Fibroblast of skin of right quadriceps (primary cell): Measurements from ENCODE around the gene AGTRAP.

Experiments
- DNase-seq: peaks from one replicate; pipeline ENCODE4 v3.0.0-alpha.2; 2013

The AGTRAP gene

DNA sequence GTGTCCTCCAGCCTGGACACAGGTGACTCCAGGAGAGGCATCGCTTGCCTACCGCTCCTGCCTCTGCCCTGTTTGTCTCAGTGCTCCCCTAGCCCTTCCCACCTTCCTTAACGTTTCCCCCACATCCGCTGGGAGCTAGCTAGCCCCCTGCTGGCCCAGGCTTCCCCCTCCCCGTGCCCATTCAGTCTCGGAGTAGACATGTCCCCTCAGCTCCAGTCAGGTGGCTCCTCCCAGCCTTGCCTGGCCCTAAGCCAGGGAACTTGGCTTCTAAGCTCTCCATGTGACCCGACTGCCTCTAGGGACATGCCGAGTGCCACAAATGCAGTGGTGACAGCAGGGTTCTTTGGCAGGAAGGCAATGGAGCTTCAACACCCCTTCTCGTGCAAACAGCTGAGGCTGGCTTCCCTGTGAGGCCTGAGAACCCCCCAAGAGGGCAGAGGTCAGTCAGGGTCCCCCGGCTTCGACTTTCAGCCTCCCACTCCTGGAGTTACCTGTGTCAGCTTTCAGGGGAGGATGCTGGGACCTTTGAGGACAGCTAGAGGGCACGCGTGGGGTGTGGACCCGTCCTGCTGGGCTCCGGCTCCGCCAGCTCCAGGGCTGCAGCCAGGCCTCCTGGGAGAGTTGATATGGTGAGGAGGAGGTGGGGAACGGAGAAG is 28.2 kb upstream of the AGTRAP start:
- DNase-seq: no peak

DNA sequence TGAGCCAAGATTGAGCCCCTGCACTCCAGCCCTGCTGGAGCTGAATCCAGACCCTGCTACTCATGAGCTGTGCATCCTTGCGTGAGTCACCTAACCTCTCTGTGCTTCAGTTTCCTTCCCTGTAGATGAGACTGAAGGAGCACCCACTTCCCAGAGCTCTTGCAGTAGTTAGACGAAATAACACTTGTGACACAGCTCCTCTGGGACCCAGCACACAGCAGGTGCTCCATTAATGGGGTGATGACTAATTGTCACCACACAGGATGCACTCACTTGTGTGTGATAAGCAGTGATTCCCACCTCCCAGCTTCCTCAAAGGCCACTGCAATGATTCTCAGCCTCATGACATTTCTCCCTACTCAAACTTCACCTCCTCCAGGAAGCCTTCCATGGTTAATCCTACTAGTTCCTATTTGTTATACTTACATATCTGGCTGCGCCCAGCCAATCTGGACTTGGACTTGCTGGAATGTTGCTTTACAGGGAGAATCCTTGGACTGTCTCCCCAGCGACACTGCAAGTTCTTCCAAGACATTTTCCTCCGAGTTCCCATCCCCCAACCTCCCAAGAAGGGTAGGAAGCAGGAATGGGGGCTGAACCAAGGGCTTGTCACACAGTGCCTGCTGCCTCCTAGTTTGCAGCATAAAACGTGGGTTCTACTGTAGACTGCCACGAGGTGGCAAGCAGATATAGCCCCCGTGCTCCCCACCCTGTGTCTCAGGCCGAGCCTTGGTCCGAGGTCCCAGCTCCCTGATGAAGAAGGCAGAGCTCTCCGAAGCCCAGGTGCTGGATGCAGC is 27.2 kb upstream of the AGTRAP start:
- DNase-seq: no peak

DNA sequence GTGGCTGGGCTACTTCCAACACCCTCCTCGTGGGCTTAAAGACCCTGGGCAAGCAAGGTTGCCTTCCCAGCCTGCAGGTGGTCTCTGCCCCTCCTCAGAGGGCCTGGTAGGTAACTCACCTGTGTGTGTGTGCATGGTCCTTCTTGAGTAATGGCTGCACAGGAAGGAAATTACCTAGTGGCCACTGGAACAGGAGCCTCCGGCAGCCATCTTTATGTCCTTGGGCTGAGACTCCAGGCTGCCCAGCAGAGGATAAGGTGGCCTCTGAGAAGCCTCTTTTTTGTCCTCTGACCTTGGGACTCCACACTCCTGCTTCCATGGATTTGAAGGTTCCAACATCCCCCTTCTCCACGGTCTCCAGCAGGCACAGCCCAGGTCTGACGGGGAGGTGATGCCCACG is 24.4 kb upstream of the AGTRAP start:
- no peak for DNase-seq

DNA sequence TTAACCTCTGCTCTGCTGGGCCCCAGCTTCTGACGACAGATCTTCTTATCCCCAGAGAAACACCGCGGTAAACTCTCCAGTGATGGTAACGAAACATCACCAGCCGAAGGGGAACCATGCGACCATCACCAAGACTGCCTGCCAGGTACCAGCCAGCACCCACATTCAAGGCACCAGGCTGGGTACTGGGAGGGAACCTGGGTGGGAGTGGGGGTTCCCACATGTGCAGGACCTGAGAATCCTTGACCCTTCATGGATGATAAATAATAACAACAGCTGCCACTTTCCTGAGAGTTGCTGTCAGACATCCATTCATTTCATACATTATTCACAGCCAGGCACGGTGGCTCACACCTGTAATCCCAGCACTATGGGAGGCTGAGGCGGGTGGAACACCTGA is 23.7 kb upstream of the AGTRAP start:
- DNase-seq: no peak

DNA sequence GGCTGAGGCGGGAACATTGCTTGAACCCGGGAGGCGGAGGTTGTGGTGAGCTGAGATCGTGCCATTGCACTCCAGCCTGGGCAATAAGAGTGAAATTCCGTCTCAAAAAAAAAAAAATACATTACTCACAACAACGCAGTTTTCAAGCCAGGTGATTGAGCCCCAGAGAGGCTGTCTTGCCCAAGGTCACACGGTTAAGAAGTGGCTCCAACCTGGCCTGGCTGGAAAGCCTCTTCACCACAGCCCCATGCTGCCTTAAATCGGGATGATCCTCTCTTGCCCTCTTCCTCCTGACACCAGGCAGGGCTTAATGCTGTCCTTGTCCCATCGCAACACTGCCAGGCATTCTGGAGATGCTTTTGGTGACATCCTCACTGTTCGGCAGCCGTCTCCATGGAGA is 22.8 kb upstream of the AGTRAP start:
- DNase-seq: no peak

DNA sequence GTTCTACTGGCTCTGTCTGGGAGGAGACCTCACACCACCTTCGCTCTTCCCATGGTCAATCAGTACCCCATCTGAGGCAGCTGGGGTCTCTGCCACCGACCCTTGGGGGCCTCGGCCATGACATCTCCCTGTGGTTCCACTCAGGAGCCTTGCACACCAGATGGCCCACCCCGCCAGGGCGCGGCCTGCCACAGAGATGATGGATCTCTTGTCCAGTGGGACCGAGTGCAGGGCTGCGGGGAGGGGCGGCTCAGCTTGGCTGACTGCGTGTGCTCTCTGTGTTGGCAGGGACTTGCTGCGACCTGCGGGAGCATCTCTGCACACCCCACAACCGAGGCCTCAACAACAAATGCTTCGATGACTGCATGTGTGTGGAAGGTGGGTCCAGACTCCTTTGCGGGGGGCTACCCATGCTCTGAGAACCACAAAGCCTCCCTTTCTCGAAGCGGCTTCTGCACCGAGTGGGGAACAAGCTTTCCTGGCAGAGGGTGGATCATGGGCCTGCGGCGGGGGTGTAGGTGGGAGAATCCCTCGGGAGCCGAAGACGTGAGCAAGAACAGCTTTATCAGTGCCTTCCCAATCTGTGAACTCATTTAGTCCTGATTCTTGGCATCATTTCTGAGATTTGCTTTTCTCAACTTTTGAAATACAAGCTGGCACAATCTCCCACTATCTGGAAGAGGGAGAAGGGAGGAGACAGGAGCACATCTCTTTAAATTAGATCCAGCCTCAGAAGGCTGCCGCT is 20.9 kb upstream of the AGTRAP start:
- DNase-seq: no peak

DNA sequence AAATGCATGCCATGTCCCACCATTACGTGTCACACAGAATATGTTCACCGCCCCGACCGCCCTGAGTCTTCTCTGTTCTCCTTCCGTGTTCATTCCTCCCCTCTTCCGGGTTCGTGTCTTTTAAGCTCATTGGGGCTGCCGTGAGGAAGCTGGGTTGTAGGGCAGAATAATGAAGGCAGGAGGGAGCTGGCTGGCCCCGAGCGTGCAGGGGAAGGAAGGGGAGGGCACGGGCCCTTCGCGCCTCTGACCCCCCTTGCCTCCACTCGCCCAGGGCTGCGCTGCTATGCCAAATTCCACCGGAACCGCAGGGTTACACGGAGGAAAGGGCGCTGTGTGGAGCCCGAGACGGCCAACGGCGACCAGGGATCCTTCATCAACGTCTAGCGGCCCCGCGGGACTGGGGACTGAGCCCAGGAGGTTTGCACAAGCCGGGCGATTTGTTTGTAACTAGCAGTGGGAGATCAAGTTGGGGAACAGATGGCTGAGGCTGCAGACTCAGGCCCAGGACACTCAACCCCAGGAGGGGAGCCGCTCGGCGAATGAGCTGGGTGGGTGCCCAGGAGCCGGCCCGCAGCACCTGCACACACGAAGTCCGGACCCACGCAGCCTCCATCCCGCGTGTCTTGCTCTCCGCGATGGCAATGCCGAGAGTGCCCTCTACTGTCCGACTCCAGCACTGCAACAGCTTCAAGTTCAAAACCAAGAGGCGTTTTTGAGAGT is 16.5 kb upstream of the AGTRAP start:
- DNase-seq: peak; percentile 43

DNA sequence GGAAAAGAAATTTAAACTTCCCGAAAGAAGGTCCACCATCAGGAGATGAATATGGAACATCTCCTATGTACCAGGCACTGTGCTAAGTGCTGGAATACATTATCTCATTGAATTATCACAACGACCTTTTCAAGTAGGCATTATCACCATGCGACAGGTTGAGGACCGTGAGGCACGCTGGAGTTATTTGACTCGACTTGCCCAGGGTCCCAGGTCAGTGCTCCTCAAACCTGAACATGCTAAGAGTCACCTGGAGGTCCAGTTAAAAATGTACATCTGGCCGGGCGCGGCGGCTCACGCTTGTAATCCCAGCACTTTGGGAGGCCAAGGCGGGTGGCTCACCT is 15.9 kb upstream of the AGTRAP start:
- no peak for DNase-seq

DNA sequence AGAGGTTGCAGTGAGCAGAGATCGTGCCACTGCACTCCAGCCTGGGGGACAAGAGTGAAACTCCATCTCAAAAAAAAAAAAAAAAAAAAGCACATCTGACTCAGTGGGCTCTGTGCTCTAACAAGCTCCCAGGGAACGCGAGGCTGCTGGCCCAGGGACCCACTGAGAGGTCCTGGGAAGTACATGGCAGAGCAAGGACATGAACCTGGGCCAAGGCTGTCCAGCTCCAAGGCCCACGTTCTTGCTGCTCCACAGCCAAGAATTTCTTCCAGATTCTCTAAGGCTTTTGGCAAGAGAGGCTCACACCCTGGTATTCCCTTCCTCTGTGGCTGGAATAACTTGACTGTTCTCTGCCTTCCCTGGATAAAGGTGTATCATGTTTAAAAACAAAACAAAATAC is 15.4 kb upstream of the AGTRAP start:
- DNase-seq: no peak

DNA sequence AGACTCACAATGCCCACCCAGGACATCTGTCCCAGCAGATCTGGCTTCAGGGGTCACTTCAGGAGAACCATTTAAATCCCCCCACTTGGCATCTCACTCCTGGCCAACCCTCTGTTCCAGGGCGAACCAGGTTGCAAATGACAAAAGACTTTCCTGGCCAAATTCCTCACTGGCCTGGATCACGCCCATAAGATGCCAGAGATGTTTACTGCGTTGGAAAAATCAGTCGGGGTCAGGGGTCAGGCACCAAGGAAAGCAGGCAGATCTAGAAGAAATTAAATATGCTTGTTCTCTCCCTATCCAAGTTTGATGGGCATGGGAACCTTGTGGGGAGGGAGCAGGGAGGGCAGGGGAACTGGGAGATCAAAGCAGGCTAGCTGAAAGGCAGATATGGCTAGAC is 14.6 kb upstream of the AGTRAP start:
- no peak for DNase-seq

DNA sequence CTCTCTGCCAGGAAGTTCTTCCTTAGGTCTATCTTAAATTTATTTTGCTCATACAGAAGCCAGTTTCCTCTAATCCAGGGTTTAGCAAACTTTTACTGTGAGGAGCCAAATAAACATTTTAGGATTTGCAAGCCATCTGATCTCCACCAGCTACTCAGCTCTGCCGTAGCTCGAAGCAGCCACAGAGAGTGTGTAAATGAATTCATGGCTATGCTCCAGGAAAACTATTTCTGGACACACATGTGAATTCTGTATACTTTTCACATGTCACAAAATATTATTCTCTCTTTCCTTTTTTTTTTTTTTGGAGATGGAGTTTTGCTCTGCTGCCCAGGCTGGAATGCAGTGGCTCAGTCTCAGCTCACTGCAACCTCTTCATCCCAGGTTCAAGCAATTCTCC is 13.4 kb upstream of the AGTRAP start:
- no peak for DNase-seq

DNA sequence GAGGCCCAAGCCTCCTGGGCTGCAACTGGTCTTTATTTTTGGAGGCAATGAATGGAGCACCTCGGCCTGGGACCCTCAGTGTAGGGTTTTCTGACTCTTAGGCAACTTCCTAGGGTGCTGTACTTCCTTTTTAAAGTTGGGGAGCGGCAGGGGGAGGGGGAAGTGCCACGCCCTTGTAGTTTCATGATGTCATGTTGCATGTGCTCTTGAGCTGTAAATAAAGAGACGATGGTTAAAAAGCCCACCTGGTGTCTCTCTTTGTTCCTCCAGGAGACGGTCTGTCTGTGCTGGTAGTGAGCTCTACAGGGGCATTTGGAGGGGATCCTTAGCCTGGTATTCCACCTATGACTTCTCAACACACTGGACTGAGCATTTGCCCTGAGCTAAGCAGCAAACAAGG is 10.3 kb upstream of the AGTRAP start:
- DNase-seq: no peak

DNA sequence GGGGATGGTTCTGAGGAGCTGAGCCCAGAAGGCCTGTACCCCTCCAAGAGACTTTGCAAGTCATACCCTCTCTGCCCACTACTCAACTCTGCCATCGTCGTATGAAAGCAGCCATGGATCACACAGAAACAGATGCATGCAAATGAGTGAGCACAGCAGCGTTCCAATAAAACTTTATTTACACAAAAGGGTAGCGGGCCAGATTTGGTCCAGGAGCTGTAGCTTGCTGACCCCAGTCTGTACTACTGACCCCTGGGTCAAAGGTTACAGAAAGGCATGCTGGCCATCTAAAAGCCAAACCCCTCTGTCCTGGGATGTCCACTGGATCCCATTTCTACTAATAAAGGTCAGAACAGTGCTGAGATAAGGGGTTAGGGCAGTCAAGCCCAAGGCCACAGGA is 8.8 kb upstream of the AGTRAP start:
- DNase-seq: no peak

DNA sequence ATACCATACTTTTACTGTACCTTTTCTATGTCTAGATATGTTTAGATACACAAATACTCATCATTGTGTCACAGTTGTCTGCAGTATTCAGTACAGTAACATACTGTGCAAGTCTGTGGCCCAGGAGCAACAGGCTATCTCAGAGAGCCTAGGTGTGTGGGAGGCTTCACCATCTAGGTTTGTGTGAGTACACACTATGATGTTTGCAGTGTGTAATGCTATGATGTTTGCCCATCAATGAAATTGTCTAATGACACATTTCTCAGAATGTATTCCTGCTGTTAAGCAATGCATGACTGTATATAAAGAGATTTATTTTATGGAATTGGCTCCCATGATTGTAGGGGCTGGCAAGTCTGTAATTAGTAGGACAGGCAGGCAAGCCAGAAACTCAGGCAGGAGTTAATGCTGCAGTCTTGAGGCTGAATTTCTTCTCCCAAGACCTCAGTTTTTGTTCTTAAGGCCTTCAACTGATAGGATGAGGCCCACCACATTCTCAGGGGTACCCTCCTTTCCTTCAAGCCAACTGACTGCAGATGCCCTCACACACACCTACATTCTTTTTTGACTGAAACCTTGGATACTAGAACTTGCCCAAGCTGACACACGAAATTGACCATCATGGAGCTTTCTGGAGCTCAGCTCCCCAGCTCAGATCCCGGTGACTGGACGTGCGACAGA is 7.7 kb upstream of the AGTRAP start:
- no peak for DNase-seq

DNA sequence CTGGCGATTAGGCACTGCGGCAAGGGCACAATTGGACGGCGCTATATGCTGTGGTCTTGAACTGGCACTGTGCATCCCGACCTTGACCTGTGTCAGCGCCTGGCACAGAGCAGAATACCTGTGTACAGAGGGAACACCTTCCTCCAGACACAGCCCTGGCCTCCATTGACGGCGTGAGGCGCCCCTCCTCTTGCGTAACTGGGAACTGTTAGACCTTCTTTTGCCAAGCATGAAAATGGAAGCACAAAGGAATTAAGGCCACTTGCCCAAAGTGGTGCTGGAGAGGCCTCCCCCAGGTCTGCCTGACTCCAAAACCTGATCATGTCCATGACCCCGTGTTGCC is 6.8 kb upstream of the AGTRAP start:
- DNase-seq: no peak

DNA sequence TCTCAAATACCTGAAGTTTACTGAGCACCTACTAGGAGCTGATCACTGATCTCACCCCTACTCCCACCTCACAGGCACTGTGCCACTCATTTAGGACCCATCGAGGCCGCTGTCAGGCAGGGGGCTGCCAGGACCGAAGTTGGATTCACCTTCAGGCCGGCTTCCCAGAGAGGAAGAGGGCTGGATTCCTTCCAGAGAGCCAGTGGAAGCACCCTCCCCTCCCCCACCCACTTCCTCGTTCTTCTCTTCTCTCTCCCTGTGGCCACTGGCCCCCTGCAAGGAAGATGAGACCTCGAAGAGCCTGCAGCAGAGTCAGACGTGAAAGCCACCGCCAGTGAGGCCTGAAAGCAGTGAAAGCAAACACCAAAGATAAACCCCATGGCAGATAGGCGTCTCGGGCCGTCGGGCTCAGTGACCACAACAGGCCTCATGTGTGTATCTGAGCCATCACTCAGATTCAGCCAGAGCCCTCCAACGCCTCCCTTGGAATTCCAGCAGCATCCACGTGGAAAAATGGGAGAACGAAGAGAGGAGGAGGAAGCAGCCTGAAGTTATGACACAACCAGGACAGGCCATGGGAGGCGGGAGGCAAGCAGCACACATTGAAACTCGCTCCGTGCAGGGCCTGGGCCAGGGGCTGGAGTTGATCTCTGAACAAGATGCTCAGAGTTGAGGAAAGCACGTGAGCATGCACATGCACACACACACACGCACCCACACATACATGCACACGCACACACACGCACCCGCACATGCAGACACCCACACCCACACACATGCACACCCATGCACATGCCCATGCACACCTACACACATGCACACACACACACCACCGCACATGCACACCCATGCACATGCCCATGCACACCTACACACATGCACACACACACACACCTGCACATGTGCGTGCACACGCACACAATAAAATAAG is 6.2 kb upstream of the AGTRAP start:
- DNase-seq: no peak

DNA sequence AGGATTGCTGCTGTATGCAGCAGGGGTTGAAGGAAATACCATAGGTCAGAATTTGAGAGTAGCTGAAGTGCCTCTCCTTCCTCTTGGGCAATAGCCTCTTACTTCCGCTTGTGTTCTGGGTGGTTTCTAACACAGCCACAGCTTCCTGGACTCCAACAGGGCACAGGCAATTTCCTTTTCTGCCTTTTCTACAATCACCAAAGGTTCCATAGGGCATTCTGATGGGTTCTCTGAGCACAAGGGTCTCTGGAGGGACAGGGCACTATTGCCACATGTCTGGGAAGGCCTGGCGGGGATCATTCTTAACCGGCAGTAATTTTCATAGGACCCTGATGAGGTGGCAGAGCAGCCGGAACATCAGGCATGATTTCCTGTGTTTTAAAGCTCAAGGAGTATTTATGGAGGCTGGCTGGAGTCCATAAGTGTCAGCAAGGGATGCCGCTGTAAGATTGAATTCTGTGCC is 5.5 kb upstream of the AGTRAP start:
- peak; percentile 37 for DNase-seq

DNA sequence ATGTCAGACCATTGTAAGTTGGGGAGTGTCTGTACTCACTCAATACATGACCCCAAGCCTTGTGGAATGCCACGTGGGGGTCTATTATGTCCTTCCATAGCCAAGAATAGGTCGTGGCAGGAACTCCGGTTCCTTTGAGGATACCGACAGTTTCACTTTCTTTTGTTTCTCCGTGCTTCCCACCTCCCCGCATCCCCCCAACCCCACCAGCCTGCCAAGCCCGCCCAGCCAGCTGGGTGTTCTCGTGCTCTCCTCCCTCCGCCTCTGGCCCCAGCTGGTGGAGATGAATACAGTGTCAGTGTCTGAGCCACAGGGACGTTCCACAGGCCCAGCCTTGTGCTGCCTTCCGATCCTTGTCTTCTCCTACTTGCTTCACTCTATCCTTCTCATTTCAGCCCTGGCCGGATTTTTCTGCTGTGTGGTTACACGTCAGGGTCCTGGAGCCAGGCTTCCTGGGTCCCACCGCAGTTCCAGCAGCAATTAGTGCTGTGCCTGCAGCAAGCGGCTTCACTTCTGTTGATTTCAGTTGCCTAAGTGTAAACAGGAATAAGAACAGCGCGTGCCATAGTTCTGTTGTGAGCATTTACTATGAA is 4.1 kb upstream of the AGTRAP start:
- peak; percentile 32 for DNase-seq

DNA sequence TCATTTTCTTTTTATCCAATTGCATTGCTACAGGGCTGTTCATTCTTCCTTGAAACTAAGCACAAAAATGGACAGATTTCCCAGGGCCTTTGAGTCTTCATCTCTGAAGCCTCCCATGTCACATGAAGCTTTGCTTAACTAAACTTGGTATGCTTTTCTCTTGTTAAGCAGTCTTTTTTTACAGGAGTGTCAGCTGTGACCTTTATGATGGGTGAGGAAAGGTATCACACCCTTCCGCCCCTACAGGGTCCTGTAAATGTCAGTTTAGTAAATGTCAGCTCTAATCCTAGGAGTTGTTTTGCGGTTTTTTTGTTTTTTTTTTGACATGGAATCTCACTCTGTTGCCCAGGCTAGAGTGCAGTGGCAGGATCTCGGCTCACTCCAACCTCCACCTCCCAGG is 2.6 kb upstream of the AGTRAP start:
- DNase-seq: no peak

DNA sequence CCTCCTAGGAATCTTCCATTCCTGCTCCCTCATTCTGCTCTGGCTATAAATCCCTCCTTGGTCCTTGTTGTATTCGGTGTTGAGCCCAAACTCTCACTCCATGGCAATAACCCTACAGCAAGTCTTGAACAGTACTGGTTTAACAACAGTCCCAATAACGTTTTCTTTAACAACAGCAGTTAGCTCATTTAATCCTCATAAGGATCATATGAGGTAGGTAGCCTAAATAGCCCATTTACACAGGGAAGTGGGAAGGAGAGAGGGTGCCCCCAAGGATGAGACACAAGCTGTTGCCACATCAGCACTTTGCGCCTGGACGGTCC is 444 bp upstream of the AGTRAP start:
- DNase-seq: no peak
